Fibroblast of pulmonary artery (primary cell): ENCODE measurements around the gene CDH12.

ENCODE experiments used
- DNase-seq: peaks from one replicate; pipeline ENCODE4 v3.0.0-alpha.2; 2010; ENCODE audit warnings: low read depth
- H3K4me3 ChIP-seq: replicated peaks from 2 replicates; pipeline ENCODE4 v1.5.1; 2011; ENCODE audit warnings: low read depth, mild to moderate bottlenecking, control low read depth, low read length, moderate library complexity
- CTCF ChIP-seq: IDR thresholded peaks from 2 replicates; pipeline ENCODE4 v1.5.1; 2011; ENCODE audit warnings: mild to moderate bottlenecking, control low read depth, low read length, inconsistent platforms; ENCODE audit errors: missing control alignments

The CDH12 gene

GRCh38 chr5:22842574-22842973, 10.6 kb downstream of the CDH12 start:
- no peak overlapping the region for H3K4me3 ChIP-seq
- no peak for TF ChIP-seq CTCF
- DNase-seq: no peak

GRCh38 chr5:22837803-22838202, 15.3 kb downstream of the CDH12 start:
- TF ChIP-seq CTCF: no peak
- H3K4me3 ChIP-seq: no peak overlapping the region
- DNase-seq: no peak

GRCh38 chr5:22835686-22836085, 17.5 kb downstream of the CDH12 start:
- DNase-seq: no peak
- no peak overlapping the region for H3K4me3 ChIP-seq
- no peak for TF ChIP-seq CTCF

GRCh38 chr5:22793463-22793862, 59.7 kb downstream of the CDH12 start:
- H3K4me3 ChIP-seq: no peak overlapping the region
- DNase-seq: no peak
- TF ChIP-seq CTCF: no peak

- DNase-seq: no peak
- H3K4me3 ChIP-seq: no peak overlapping the region
- TF ChIP-seq CTCF: no peak
Measured at GRCh38 chr5:22787807-22788206, 65.3 kb downstream of the CDH12 start.

- no peak for TF ChIP-seq CTCF
- no peak for DNase-seq
- H3K4me3 ChIP-seq: no peak overlapping the region
Measured at GRCh38 chr5:22787398-22787797, 65.7 kb downstream of the CDH12 start.

GRCh38 chr5:22780756-22781155, 72.4 kb downstream of the CDH12 start:
- no peak for TF ChIP-seq CTCF
- no peak for DNase-seq
- H3K4me3 ChIP-seq: no peak overlapping the region
